Spleen (tissue), 7 donors: Measurements from ENCODE around the gene MCCC1.

ENCODE experiments used
- POLR2A ChIP-seq, 3 donors: fragments of 450-650 bp; IDR thresholded peaks; one replicate each; pipeline ENCODE4 v1.5.1; 2017; ENCODE audit warnings: antibody characterized with exemption in 3 of 3, mild to moderate bottlenecking in 1 of 3
- TF ChIP-seq, protein P1 (sequence below), 11 experiments: fragments of 200-600 bp in 7 of 11; fragments of 450-650 bp in 4 of 11; sonication (generic) in 4 of 11; IDR thresholded peaks in 8 of 11; conservative IDR thresholded peaks in 3 of 11; 1 replicate in 7 of 11; 2 replicates in 4 of 11; pipeline versions ENCODE4 v1.4.0 to v1.8.0; 2016 to 2021; ENCODE audit warnings: antibody characterized with exemption in 11 of 11, inconsistent platforms in 4 of 11, mild to moderate bottlenecking in 1 of 11
- donor health status: DM: no; HTN: no; CAD: no; lungs with moderate emphysema.
- donor health status: DM: no; HTN: no; CAD: no.
- donor health status: DM: no; HTN: no; CAD: no.

DNA sequence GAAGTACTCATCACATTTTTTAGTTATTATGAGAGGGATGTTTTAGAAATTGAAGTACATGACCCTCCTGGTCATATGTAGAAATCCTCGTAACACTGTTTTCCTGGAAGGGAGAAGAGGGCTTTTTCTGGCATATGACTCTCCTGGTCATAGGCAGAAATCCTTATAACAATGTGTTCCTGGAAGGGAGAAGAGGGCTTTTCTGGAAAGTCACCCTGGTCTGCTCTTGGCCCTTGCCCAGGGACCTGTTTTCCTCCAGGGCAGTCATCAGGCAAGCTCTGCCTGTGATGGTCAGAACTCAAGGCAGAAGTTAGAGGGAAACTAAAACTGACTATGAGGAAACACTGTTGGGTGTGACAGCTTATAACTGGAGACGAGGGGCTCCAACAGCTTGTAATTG is 35.5 kb upstream of the MCCC1 start:
- TF ChIP-seq, protein P1, sequence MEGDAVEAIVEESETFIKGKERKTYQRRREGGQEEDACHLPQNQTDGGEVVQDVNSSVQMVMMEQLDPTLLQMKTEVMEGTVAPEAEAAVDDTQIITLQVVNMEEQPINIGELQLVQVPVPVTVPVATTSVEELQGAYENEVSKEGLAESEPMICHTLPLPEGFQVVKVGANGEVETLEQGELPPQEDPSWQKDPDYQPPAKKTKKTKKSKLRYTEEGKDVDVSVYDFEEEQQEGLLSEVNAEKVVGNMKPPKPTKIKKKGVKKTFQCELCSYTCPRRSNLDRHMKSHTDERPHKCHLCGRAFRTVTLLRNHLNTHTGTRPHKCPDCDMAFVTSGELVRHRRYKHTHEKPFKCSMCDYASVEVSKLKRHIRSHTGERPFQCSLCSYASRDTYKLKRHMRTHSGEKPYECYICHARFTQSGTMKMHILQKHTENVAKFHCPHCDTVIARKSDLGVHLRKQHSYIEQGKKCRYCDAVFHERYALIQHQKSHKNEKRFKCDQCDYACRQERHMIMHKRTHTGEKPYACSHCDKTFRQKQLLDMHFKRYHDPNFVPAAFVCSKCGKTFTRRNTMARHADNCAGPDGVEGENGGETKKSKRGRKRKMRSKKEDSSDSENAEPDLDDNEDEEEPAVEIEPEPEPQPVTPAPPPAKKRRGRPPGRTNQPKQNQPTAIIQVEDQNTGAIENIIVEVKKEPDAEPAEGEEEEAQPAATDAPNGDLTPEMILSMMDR (IDR thresholded peaks at IDR 0.05 in 8 of 11, conservative IDR thresholded peaks at IDR 0.05 in 3 of 11): no peak
- no peak for TF ChIP-seq POLR2A (IDR thresholded peaks at IDR 0.05)
